Esophagus muscularis mucosa (tissue), 4 donors: ENCODE data around the gene CBFA2T3.

Experiments
- CTCF ChIP-seq, 3 experiments: fragments of 200-600 bp in 2 of 3; fragments of 450-650 bp in 1 of 3; sonication (generic) in 2 of 3; IDR thresholded peaks; one replicate each; pipeline ENCODE4 v1.5.1; 2017 to 2019; ENCODE audit warnings: antibody characterized with exemption in 3 of 3, mild to moderate bottlenecking in 2 of 3, moderate library complexity in 1 of 3
- EP300 ChIP-seq: sonication (generic); formaldehyde crosslinking; IDR thresholded peaks from one replicate; pipeline ENCODE4 v1.6.1; 2017; ENCODE audit warnings: antibody characterized with exemption
- POLR2A ChIP-seq: fragments of 450-650 bp; IDR thresholded peaks from one replicate; pipeline ENCODE4 v1.6.1; 2017; ENCODE audit warnings: antibody characterized with exemption, moderate library complexity, mild to moderate bottlenecking, low read depth

- no peak for TF ChIP-seq POLR2A
- no peak for TF ChIP-seq CTCF (IDR thresholded peaks at IDR 0.05)
- TF ChIP-seq EP300, result no peak
Observed at GRCh38 chr16:89013111-89013510, 36.1 kb upstream of the CBFA2T3 start.
